NT2/D1 (cell line): ENCODE measurements around the gene DPF1.

Source experiments
- SUZ12 ChIP-seq: IDR thresholded peaks from 2 replicates; pipeline ENCODE4 v1.6.1; 2011; ENCODE audit not compliant: insufficient read length, insufficient read depth; ENCODE audit errors: extremely low read depth
- ZNF274 ChIP-seq: IDR thresholded peaks from 2 replicates; pipeline ENCODE4 v1.6.1; 2011; ENCODE audit warnings: mild to moderate bottlenecking, low read depth, low read length

DNA sequence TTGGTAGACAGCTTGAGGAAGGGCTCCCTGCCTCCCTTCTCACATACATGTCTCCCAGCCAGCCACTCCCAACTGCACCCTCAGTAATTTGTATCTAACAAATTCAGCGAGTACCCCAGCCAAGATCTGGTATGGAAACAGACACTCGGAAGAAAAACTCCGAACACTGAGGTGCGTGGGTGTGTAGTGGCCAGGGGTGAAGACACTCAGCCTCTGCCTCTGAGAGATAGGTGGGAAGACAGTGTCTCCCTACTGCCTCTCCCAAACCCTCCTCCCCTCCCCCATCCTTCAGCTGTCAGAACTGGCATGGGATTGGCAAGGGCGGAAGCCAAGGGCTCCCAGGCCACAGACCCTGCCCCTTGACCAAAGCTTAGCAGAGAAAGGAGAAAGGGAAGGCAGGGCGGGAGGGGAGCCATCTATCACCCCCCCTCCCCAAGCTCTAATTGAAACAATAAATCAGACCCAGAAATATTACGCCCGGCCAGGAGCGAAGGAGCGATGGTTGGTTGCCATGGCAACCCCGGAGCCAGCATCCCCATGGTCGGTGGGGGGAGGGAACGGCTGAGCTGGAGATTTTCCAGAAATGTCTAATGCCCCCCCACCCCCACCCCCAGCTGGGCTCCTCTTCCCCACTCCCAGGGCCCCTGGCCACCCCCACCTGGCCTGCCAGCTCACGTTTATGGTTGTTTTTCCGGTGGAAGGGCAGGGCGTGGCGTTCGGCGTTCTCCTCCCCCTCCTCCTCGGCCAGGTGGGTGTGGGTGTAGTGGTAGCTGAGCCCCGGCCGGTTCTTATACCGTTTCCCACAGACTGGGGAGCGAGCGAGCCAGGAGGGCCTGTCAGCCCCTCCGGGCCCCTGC is 7.0 kb downstream of the DPF1 start:
- no peak for TF ChIP-seq SUZ12
- TF ChIP-seq ZNF274 = no peak
